Mesendoderm (in vitro differentiated cells): Measurements from ENCODE around the gene GAB2.

Source experiments
- DNase-seq: peaks from one replicate; pipeline ENCODE4 v3.0.0; 2013
- H2AK5ac ChIP-seq: 2 replicates; pipeline ENCODE4 v1.6.1; 2013; ENCODE audit warnings: low read length, inconsistent platforms
- H2BK120ac ChIP-seq: 2 replicates; pipeline ENCODE4 v1.6.1; 2013; ENCODE audit warnings: low read depth, mild to moderate bottlenecking, low read length, moderate library complexity, mixed read lengths
- H2BK15ac ChIP-seq: replicated peaks from 2 replicates; pipeline ENCODE4 v1.6.1; 2013; ENCODE audit warnings: low read depth, mild to moderate bottlenecking, moderate library complexity
- H2BK5ac ChIP-seq: 2 replicates; pipeline ENCODE4 v1.6.1; 2013; ENCODE audit warnings: low read length, inconsistent platforms
- H3K18ac ChIP-seq: 2 replicates; pipeline ENCODE4 v1.6.1; 2013; ENCODE audit warnings: mild to moderate bottlenecking, low read length, mixed read lengths
- H3K23ac ChIP-seq: one replicate; pipeline ENCODE4 v1.6.1; 2013; ENCODE audit warnings: low read length
- H3K27ac ChIP-seq: 2 replicates; pipeline ENCODE4 v1.5.1; 2013; ENCODE audit warnings: low read depth, mild to moderate bottlenecking, inconsistent platforms, low read length, moderate library complexity
- H3K27me3 ChIP-seq: 2 replicates; pipeline ENCODE4 v1.6.1; 2013; ENCODE audit warnings: low read length, control low read depth, mild to moderate bottlenecking, inconsistent platforms; ENCODE audit not compliant: insufficient read depth, poor library complexity
- H3K36me3 ChIP-seq: 2 replicates; pipeline ENCODE4 v1.6.1; 2013; ENCODE audit warnings: low read length, inconsistent platforms; ENCODE audit not compliant: control insufficient read depth, insufficient read depth
- H3K4ac ChIP-seq: one replicate; pipeline ENCODE4 v1.6.1; 2013; ENCODE audit warnings: low read depth, mild to moderate bottlenecking, low read length, moderate library complexity
- H3K4me1 ChIP-seq: 2 replicates; pipeline ENCODE4 v1.6.1; 2013; ENCODE audit warnings: low read depth, low read length, inconsistent platforms; ENCODE audit not compliant: control insufficient read depth
- H3K4me2 ChIP-seq: 2 replicates; pipeline ENCODE4 v1.6.1; 2013; ENCODE audit warnings: low read length
- H3K4me3 ChIP-seq: 2 replicates; pipeline ENCODE4 v1.5.1; 2013; ENCODE audit warnings: mild to moderate bottlenecking, low read length
- H3K56ac ChIP-seq: one replicate; pipeline ENCODE4 v1.6.1; 2013; ENCODE audit warnings: low read length
- H3K79me1 ChIP-seq: 2 replicates; pipeline ENCODE4 v1.6.1; 2013; ENCODE audit warnings: low read length, inconsistent platforms
- H3K79me2 ChIP-seq: 2 replicates; pipeline ENCODE4 v1.6.1; 2013; ENCODE audit warnings: mild to moderate bottlenecking, low read length; ENCODE audit not compliant: control insufficient read depth, insufficient read depth
- H3K9ac ChIP-seq: 2 replicates; pipeline ENCODE4 v1.6.1; 2013; ENCODE audit warnings: low read length, inconsistent platforms
- H4K5ac ChIP-seq: one replicate; pipeline ENCODE4 v1.6.1; 2013; ENCODE audit warnings: low read length
- H4K8ac ChIP-seq: one replicate; pipeline ENCODE4 v1.6.1; 2013; ENCODE audit warnings: low read depth, mild to moderate bottlenecking, control low read depth, low read length, moderate library complexity
- WGBS: extraction: QIAGEN DNeasy Blood & Tissue Kit; methylation state at CpG from one replicate; pipeline ENCODE4 v1.1.7; 2013; ENCODE audit warnings: low lambda C conversion rate, missing lambda C conversion rate; ENCODE audit not compliant: insufficient coverage; ENCODE audit errors: extremely low coverage; 5-methylcytosine and 5-hydroxymethylcytosine counted together

Gene GAB2

GRCh38 chr11:78231962-78232501 is 185.6 kb downstream of the GAB2 start:
- Histone ChIP-seq H3K4me3 (no peak overlapping the region), H3K4ac (no peak overlapping the region), H3K36me3 (no peaks in the 10 kb centered on the region), H2BK120ac (no peak overlapping the region), H3K56ac (no peak overlapping the region), H2AK5ac (no peak overlapping the region), H4K5ac (no peak overlapping the region), H2BK5ac (no peak overlapping the region), H3K9ac (no peak overlapping the region), H3K79me2 (no peaks in the 10 kb centered on the region), H3K4me1 (no peaks in the 10 kb centered on the region), H3K27me3 (no peaks in the 10 kb centered on the region), H2BK15ac (no peak overlapping the region), H3K79me1 (no peaks in the 10 kb centered on the region), H3K23ac (no peak overlapping the region), H4K8ac (no peak overlapping the region), H3K27ac (no peak overlapping the region), H3K4me2 (no peak overlapping the region), H3K18ac (no peak overlapping the region)
- no peak for DNase-seq

- no peak overlapping the region for H4K5ac ChIP-seq
- no peak overlapping the region for H3K4ac ChIP-seq
- H3K23ac ChIP-seq, result no peak overlapping the region
- no peak overlapping the region for H2AK5ac ChIP-seq
- H3K56ac ChIP-seq, result no peak overlapping the region
- H3K4me3 ChIP-seq, result no peak overlapping the region
- H3K79me2 ChIP-seq, result no peaks in the 10 kb centered on the region
- H3K4me1 ChIP-seq, result no peaks in the 10 kb centered on the region
- DNase-seq, result no peak
- no peaks in the 10 kb centered on the region for H3K36me3 ChIP-seq
- no peak overlapping the region for H4K8ac ChIP-seq
- no CpG with 5 or more reads among the region's 7 CpGs for WGBS
- H2BK5ac ChIP-seq, result no peak overlapping the region
- H3K27me3 ChIP-seq, result no peaks in the 10 kb centered on the region
- no peak overlapping the region for H2BK120ac ChIP-seq
- no peak overlapping the region for H3K9ac ChIP-seq
- H2BK15ac ChIP-seq, result no peak overlapping the region
- no peak overlapping the region for H3K4me2 ChIP-seq
- H3K27ac ChIP-seq, result no peak overlapping the region
- no peak overlapping the region for H3K18ac ChIP-seq
- no peaks in the 10 kb centered on the region for H3K79me1 ChIP-seq
Measured at GRCh38 chr11:78230161-78230877, 187.3 kb downstream of the GAB2 start.

GRCh38 chr11:78229106-78229505 is 188.5 kb downstream of the GAB2 start:
- no peak overlapping the region for H3K9ac ChIP-seq
- no peak overlapping the region for H3K56ac ChIP-seq
- no peak overlapping the region for H2BK120ac ChIP-seq
- no peaks in the 10 kb centered on the region for H3K4me1 ChIP-seq
- WGBS, result no CpG with 5 or more reads among the region's 2 CpGs
- H3K79me2 ChIP-seq, result no peaks in the 10 kb centered on the region
- no peak overlapping the region for H4K8ac ChIP-seq
- no peak overlapping the region for H3K18ac ChIP-seq
- H3K27ac ChIP-seq, result no peak overlapping the region
- H2AK5ac ChIP-seq, result no peak overlapping the region
- H3K79me1 ChIP-seq, result no peaks in the 10 kb centered on the region
- no peak overlapping the region for H3K4me3 ChIP-seq
- H3K4ac ChIP-seq, result no peak overlapping the region
- no peak overlapping the region for H2BK5ac ChIP-seq
- H3K36me3 ChIP-seq, result no peaks in the 10 kb centered on the region
- no peak overlapping the region for H3K4me2 ChIP-seq
- no peak overlapping the region for H2BK15ac ChIP-seq
- no peak overlapping the region for H3K23ac ChIP-seq
- no peak for DNase-seq
- H3K27me3 ChIP-seq, result no peaks in the 10 kb centered on the region
- no peak overlapping the region for H4K5ac ChIP-seq

GRCh38 chr11:78228467-78228866 is 189.2 kb downstream of the GAB2 start:
- Histone ChIP-seq H3K27ac (no peak overlapping the region), H4K5ac (no peak overlapping the region), H3K56ac (no peak overlapping the region), H2AK5ac (no peak overlapping the region), H2BK5ac (no peak overlapping the region), H3K4ac (no peak overlapping the region), H4K8ac (no peak overlapping the region), H2BK15ac (no peak overlapping the region), H3K23ac (no peak overlapping the region), H3K4me3 (no peak overlapping the region), H3K27me3 (no peaks in the 10 kb centered on the region), H2BK120ac (no peak overlapping the region), H3K4me1 (no peaks in the 10 kb centered on the region), H3K79me2 (no peaks in the 10 kb centered on the region), H3K79me1 (no peaks in the 10 kb centered on the region), H3K4me2 (no peak overlapping the region), H3K18ac (no peak overlapping the region), H3K9ac (no peak overlapping the region), H3K36me3 (no peaks in the 10 kb centered on the region)
- WGBS, result no CpG with 5 or more reads among the region's 3 CpGs
- peak; percentile 85 for DNase-seq

- Histone ChIP-seq H3K4ac (no peak overlapping the region), H2AK5ac (no peak overlapping the region), H3K4me3 (no peak overlapping the region), H2BK120ac (no peak overlapping the region), H3K9ac (no peak overlapping the region), H4K5ac (no peak overlapping the region), H3K56ac (no peak overlapping the region), H2BK15ac (no peak overlapping the region), H3K27me3 (no peaks in the 10 kb centered on the region), H4K8ac (no peak overlapping the region), H3K36me3 (no peaks in the 10 kb centered on the region), H3K79me2 (no peaks in the 10 kb centered on the region), H3K4me2 (no peak overlapping the region), H2BK5ac (no peak overlapping the region), H3K27ac (no peak overlapping the region), H3K79me1 (no peaks in the 10 kb centered on the region), H3K23ac (no peak overlapping the region), H3K4me1 (no peaks in the 10 kb centered on the region), H3K18ac (no peak overlapping the region)
- DNase-seq, result no peak
- no CpG with 5 or more reads among the region's 4 CpGs for WGBS
Measured at GRCh38 chr11:78227921-78228320, 189.7 kb downstream of the GAB2 start.
